HL-60 (cell line): ENCODE data around the gene TOMM40.

ENCODE experiments used
- DNase-seq, 2 experiments: peaks; one replicate each; pipeline ENCODE4 v3.0.0-alpha.2; 2010 to 2020; ENCODE audit warnings: low read depth in 1 of 2, low spot score in 1 of 2
- H3K27ac ChIP-seq: fragments of 250-450 bp; sonication (Bioruptor Pico); replicated peaks from 2 replicates; pipeline ENCODE4 v1.5.1; 2020; ENCODE audit warnings: mild to moderate bottlenecking, moderate library complexity
- H3K27me3 ChIP-seq: fragments of 250-450 bp; sonication (Bioruptor Pico); 2 replicates; pipeline ENCODE4 v1.5.1; 2021; ENCODE audit warnings: mild to moderate bottlenecking, moderate library complexity; ENCODE audit not compliant: insufficient read depth, poor library complexity, severe bottlenecking
- H3K4me3 ChIP-seq: replicated peaks from 2 replicates; pipeline ENCODE4 v1.5.1; 2011; ENCODE audit warnings: mild to moderate bottlenecking, control low read depth, low read length; ENCODE audit not compliant: insufficient read depth
- CTCF ChIP-seq: IDR thresholded peaks from one replicate; pipeline ENCODE4 v1.5.1; 2011; ENCODE audit warnings: low read length, control low read depth, inconsistent platforms; ENCODE audit not compliant: insufficient read depth
- GABPA ChIP-seq: IDR thresholded peaks from 2 replicates; pipeline ENCODE4 v1.6.1; 2012; ENCODE audit warnings: low read depth
- POLR2AphosphoS5 ChIP-seq: IDR thresholded peaks from 2 replicates; pipeline ENCODE4 v1.6.1; 2012; ENCODE audit warnings: low read depth
- REST ChIP-seq: IDR thresholded peaks from 2 replicates; pipeline ENCODE4 v1.6.1; 2012; ENCODE audit warnings: low read depth; ENCODE audit not compliant: insufficient replicate concordance
- SPI1 ChIP-seq: IDR thresholded peaks from 2 replicates; pipeline ENCODE4 v1.6.1; 2012; ENCODE audit warnings: low read depth, mild to moderate bottlenecking, borderline replicate concordance

The TOMM40 gene

GRCh38 chr19:44889830-44890365 is 1.2 kb upstream of the TOMM40 start:
- TF ChIP-seq GABPA: no peak
- no peak for TF ChIP-seq REST
- TF ChIP-seq POLR2AphosphoS5: no peak
- TF ChIP-seq CTCF: no peak
- no peak for TF ChIP-seq SPI1
- no peak for DNase-seq
- peak overlapping the region; percentile 82 for H3K27ac ChIP-seq
- no peaks in the 10 kb centered on the region for H3K27me3 ChIP-seq
- H3K4me3 ChIP-seq: peak overlapping the region; percentile 37

- Histone ChIP-seq H3K27me3 (no peaks in the 10 kb centered on the region), H3K4me3 (peak overlapping the region; percentile 37), H3K27ac (peak overlapping the region; percentile 82)
- DNase-seq: peak; percentile 100
- TF ChIP-seq POLR2AphosphoS5 (peak; percentile 88), GABPA (peak; percentile 40), SPI1 (peak; percentile 87), REST (peak; percentile 67), CTCF (no peak)
Measured at GRCh38 chr19:44890366-44891015, 563 bp upstream of the TOMM40 start.

GRCh38 chr19:44892932-44893331 is 1.9 kb downstream of the TOMM40 start:
- H3K4me3 ChIP-seq: no peak overlapping the region
- TF ChIP-seq CTCF (no peak), SPI1 (no peak), GABPA (no peak), POLR2AphosphoS5 (no peak), REST (no peak)
- H3K27ac ChIP-seq: no peak overlapping the region; the same call in 1 of the 2 replicates

More at GRCh38 chr19:44892932-44893331, 1.9 kb downstream of the TOMM40 start:
- no peak for DNase-seq
- no peaks in the 10 kb centered on the region for H3K27me3 ChIP-seq
